ENCODE measurements around the gene PLAC8.

DNA sequence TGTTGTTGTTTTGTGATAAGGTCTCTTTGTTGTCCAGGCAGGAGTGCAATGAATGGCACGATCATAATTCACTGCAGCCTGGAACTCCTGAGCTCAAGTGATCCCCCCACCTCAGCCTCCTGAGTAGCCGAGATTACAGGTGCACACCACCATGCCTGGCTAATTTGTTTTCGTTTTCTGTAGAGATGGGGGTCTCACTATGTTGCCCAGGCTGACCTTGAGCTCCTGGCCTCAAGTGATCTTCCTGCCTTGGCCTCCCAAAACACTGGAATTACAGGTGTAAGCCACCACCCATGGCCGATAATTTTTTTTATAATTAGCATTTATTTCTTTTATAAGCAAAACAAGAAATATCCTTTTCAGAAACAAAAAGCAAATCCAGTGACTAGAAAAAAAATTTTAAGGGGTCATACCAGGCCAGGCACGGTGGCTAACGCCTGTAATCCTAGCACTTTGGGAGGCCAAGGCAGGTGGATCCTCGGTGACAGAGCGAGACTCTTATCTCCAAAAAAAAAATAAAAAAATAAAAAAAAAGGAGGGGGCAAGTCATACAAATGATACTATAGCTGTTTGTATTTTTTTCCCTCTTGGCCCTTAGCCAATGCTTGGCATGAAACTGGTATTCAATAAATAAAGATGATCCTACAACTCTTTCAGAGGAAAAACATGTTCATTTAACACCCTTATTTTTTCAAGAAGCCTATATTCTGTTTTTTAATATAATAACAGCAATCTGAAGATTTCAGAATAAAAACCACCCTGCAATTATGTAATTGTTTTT, 3.4 kb downstream of the PLAC8 start:
- TF ChIP-seq, protein P1, sequence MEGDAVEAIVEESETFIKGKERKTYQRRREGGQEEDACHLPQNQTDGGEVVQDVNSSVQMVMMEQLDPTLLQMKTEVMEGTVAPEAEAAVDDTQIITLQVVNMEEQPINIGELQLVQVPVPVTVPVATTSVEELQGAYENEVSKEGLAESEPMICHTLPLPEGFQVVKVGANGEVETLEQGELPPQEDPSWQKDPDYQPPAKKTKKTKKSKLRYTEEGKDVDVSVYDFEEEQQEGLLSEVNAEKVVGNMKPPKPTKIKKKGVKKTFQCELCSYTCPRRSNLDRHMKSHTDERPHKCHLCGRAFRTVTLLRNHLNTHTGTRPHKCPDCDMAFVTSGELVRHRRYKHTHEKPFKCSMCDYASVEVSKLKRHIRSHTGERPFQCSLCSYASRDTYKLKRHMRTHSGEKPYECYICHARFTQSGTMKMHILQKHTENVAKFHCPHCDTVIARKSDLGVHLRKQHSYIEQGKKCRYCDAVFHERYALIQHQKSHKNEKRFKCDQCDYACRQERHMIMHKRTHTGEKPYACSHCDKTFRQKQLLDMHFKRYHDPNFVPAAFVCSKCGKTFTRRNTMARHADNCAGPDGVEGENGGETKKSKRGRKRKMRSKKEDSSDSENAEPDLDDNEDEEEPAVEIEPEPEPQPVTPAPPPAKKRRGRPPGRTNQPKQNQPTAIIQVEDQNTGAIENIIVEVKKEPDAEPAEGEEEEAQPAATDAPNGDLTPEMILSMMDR (optimal IDR thresholded peaks at IDR 0.05 in 1 of 3, IDR thresholded peaks at IDR 0.05 in 1 of 3, conservative IDR thresholded peaks at IDR 0.05 in 1 of 3; ENCODE audit: extremely low read depth in 1 of 3, insufficient read depth in 2 of 3, low read length in 3 of 3) = no peak
- no peak for TF ChIP-seq EZH2 (IDR thresholded peaks at IDR 0.05; ENCODE audit: low read length)

Measured in keratinocyte (primary cell).